Nucleus accumbens (tissue), 56 donors: Measurements from ENCODE around the gene PARD3B.
A peak's percentile ranks its signal among the peaks of the same experiment; 100 is the strongest.

Experiments
- DNase-seq, 56 donors: peaks; one replicate each; lab custom pipeline; 2025; lab: John Stamatoyannopoulos, UW

PARD3B gene

GRCh38 chr2:204544961-204545860 is at the start of gene PARD3B:
TSS of gene PARD3B (plus strand) at chr2:204545475. CDS start at chr2:204546000, 525 bp downstream.
- DNase-seq: peak in 33 of 56 donors; percentile 8 to 58 (median 41)

DNA sequence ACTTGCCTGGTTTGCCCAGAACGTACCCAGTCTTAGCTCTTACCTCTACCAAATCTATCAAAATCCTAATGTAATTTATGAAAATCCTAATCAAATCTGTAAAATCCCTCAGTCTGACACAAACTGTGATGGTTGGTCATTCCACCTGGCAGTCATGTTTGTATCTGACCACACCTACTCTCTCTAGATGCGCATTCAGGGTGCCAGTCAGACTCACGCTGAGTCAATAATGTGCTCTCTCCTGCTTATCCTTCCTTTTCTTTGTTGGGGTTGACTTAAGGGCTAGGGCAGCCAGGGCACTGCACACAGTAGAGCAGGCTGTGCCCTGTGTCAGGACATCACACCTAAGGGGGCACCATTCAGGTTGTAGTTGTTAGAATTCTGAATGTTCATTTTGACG is 48.5 kb upstream of the PARD3B start:
- DNase-seq: no peak

GRCh38 chr2:204497855-204498254 is 47.4 kb upstream of the PARD3B start:
- DNase-seq: no peak

- DNase-seq: no peak
These were observed 47.0 kb upstream of the PARD3B start for GRCh38 chr2:204498291-204498690.

- DNase-seq: no peak
These were observed 41.4 kb upstream of the PARD3B start for GRCh38 chr2:204503869-204504268.

GRCh38 chr2:204504594-204504993 is 40.7 kb upstream of the PARD3B start:
- DNase-seq: no peak

DNA sequence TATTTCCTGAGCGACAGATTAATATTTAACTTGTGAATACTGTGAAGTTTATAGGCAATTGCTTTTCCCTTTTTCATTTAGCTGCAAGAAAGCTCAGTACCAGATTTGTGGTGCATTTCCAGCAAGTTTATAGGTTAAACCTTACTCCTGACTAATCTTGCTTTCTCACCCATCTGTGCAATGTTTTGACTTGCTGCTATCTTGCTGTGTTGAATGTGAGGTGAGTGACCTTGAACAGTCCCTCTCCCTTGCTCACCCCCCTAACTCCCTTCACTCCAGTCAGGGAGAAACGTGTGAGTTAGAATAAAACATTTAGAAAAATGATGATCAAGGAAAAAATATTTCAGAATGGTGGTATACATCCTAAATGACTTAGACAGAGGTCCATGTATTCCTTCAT is 39.8 kb upstream of the PARD3B start:
- no peak for DNase-seq

GRCh38 chr2:204505946-204506345 is 39.3 kb upstream of the PARD3B start:
- DNase-seq: no peak

- DNase-seq: no peak
These were observed 37.6 kb upstream of the PARD3B start for GRCh38 chr2:204507636-204508035.

DNA sequence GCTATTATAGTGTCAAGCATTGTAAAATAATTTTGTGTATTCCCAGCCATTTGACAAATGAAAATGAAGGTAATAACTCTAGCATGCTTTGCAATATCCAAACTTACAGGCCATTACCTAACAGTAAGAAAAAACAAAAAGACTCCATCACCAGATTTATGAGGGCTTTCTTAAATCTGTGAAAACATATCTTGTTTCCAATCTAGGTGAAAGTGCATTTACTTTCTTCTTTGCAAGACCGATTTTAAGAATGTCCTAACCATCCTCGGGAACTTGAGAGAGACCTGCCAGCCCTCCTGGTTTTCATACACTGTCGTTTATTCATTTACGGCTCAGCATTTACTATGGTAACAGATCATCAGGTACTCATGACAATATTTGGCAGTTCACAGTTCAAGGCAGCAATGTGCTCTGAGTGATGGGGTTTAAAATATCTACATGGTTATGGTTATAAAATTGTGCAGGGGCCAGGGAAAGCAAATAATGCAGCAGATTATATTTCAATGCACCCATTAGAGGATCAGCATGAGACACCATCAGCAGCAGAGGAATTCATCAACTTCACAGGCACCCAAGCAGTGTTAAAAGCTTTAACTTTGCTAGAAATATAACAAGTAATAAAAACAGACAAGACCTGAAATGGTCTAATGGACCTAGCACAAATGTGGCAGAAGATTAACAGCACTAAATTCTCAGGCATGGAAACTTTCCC is 34.4 kb upstream of the PARD3B start:
- DNase-seq: no peak

- DNase-seq: no peak
These were observed 30.8 kb upstream of the PARD3B start for GRCh38 chr2:204514439-204514838.

DNA sequence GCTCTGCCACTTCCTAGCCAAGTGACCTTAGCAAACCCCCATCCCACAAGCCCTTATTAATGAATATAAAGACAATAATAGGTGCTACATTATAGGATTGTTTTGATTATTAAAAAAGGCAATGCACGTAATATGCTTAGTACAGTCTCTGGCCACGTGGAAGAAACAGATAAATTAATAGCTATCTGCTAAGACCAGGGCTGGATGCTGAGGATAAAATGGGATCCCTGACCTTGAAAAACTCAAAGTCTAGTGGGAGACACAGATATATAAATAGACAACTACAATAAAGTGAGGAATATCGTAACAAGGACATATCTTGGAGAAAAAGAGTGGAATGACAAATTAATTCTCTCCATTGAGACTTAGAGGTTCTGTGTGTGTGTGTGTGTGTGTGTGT is 29.9 kb upstream of the PARD3B start:
- no peak for DNase-seq

GRCh38 chr2:204517154-204517553 is 28.1 kb upstream of the PARD3B start:
- DNase-seq: no peak

- no peak for DNase-seq
These were observed 15.3 kb upstream of the PARD3B start for GRCh38 chr2:204529795-204530463.

DNA sequence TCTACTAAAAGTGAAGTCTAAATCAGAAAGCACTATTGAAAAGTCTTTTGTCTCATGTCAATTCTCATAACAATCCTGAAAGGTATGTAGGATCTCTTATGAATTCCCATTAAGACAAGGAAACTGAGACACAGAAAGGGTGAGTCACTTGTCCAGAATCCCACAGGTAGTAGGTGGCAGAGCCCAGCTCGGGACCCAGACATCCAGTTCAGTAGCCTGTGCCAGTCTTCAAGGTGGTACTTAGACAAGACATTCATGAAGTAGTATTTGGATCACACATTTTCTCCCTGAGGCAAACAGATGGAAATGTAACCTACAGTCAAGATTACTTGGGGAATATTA is 14.8 kb upstream of the PARD3B start:
- no peak for DNase-seq

- DNase-seq: no peak
These were observed 11.5 kb upstream of the PARD3B start for GRCh38 chr2:204533629-204534370.

- DNase-seq: no peak
These were observed 9.9 kb upstream of the PARD3B start for GRCh38 chr2:204535356-204535755.

DNA sequence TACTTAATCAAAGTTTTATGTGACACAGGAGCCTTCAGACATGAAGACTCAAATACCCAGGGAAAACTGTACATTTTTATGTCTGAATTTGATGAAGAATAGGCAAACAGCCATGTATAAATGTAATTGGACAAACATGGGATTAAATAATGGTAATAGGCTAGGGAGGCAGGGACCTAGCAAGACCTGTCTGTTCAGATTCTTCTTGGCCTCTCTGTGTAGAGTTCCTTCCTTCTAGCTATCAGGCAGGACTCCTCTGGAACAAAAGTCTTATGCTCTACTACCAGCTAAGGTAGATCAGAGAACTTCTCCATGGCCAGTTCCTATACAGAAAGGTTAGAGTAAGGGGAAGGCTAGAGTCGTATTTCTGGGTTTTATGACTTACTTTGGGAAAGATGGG is 9.5 kb upstream of the PARD3B start:
- DNase-seq: no peak

GRCh38 chr2:204538182-204539018 is 6.9 kb upstream of the PARD3B start:
- DNase-seq: peak in 7 of 56 donors; percentile 1 to 29 (median 15)

DNA sequence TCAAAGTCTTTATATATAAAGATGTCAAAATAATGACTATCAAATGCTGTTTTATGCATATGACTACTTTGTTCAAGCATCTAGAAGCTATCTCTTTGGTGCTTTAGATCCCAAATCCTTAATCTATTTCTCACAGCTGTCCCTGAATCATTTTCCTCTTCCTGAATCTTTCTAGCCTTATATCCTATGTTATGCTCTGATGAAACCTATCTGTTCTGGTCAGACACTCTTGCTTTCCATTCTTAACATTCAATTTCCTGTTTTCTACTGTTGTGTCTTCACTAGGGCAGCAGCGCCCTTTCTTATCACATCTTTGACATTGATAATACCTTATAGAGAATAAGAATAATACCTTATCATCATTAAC is 6.3 kb upstream of the PARD3B start:
- no peak for DNase-seq
